ENCODE measurements around the gene SHISA6. TPM values are rescaled to one million over a fixed set of nuclear protein-coding genes. Genes with fewer than 3 reads are reported as not detected.

Gene SHISA6
- total and polyA plus RNA-seq, 2 donors (not counting 1 experiment from before 2014, with no cell fraction given): not detected

- no peaks in the 10 kb centered on the region for H4K20me1 ChIP-seq (ENCODE audit: control insufficient read depth, insufficient read depth, low read length, poor library complexity, severe bottlenecking)
- ChIA-PET POLR2A (no interaction called here), CTCF (no interaction called here)
- no peaks in the 10 kb centered on the region for H3K79me2 ChIP-seq (ENCODE audit: control insufficient read depth, insufficient read depth, low read length)
- peaks cover 7% of the 10 kb centered on the region for H3K9me3 Mint-ChIP-seq (ENCODE audit: insufficient read depth)
- TF ChIP-seq CTCF (IDR thresholded peaks at IDR 0.05) (no peak), EZH2 (IDR thresholded peaks at IDR 0.05; ENCODE audit: borderline replicate concordance, insufficient read depth, low read depth, low read length, poor library complexity, severe bottlenecking) (no peak)
- H3K4me2 ChIP-seq (replicated peaks; ENCODE audit: low read depth, low read length, poor library complexity, severe bottlenecking): no peak overlapping the region
- whole genome bisulfite sequencing (ENCODE audit: insufficient coverage): 71% methylated on average over 1 of the region's 2 CpGs
- no peak overlapping the region for H3K9ac ChIP-seq (ENCODE audit: low read length)
- H3K4me1 Mint-ChIP-seq: no peaks in the 10 kb centered on the region
- no peak overlapping the region for H2AFZ ChIP-seq (ENCODE audit: insufficient read depth, low read depth, low read length, poor library complexity, severe bottlenecking)
- no peak overlapping the region for H3K27ac Mint-ChIP-seq
- no peaks in the 10 kb centered on the region for H3K27me3 ChIP-seq (replicated peaks in 1 of 4; ENCODE audit: control extremely low read depth in 1 of 4, control insufficient read depth in 3 of 4, insufficient read depth in 4 of 4, low read length in 3 of 4)
- ATAC-seq (ENCODE audit: low read depth) (no peak), DNase-seq (no peak)
- no peak overlapping the region for H3K4me3 ChIP-seq (ENCODE audit: control extremely low read depth in 1 of 5, extremely low read depth in 1 of 5, insufficient read depth in 1 of 5, low read depth in 2 of 5, low read length in 4 of 5)
- H3K27me3 Mint-ChIP-seq: no peaks in the 10 kb centered on the region
- H3K36me3 ChIP-seq (replicated peaks in 1 of 2; ENCODE audit: control extremely low read depth in 1 of 2, control insufficient read depth in 1 of 2, extremely low read depth in 1 of 2, insufficient read depth in 2 of 2, low read length in 1 of 2): no peaks in the 10 kb centered on the region
- H3K4me3 Mint-ChIP-seq: no peak overlapping the region
- H3K4me1 ChIP-seq (ENCODE audit: control insufficient read depth in 2 of 2, insufficient read depth in 2 of 2, low read length in 2 of 2): no peaks in the 10 kb centered on the region
- no peak overlapping the region for H3K27ac ChIP-seq (ENCODE audit: low read length in 2 of 2)
- intact Hi-C loops (cut with micrococcal nuclease): no loop called here
- H3K9me3 ChIP-seq (ENCODE audit: control extremely low read depth in 1 of 3, control insufficient read depth in 2 of 3, insufficient read depth in 1 of 3, low read length in 2 of 3): peaks cover 0 to 6% (median 0%) of the 10 kb centered on the region in 3 donors
Observed at GRCh38 chr17:11387610-11388009, 146.6 kb downstream of the SHISA6 start.

GRCh38 chr17:11388054-11388453 lies 147.0 kb downstream of the SHISA6 start:
- Mint-ChIP-seq H3K27ac (no peak overlapping the region), H3K4me3 (no peak overlapping the region), H3K9me3 (ENCODE audit: insufficient read depth) (peaks cover 7% of the 10 kb centered on the region), H3K27me3 (no peaks in the 10 kb centered on the region), H3K4me1 (no peaks in the 10 kb centered on the region)
- ChIA-PET CTCF (no interaction called here), POLR2A (no interaction called here)
- Histone ChIP-seq H3K9ac (ENCODE audit: low read length) (no peak overlapping the region), H3K36me3 (replicated peaks in 1 of 2; ENCODE audit: control extremely low read depth in 1 of 2, control insufficient read depth in 1 of 2, extremely low read depth in 1 of 2, insufficient read depth in 2 of 2, low read length in 1 of 2) (no peaks in the 10 kb centered on the region), H3K4me2 (replicated peaks; ENCODE audit: low read depth, low read length, poor library complexity, severe bottlenecking) (no peak overlapping the region), H3K9me3 (ENCODE audit: control extremely low read depth in 1 of 3, control insufficient read depth in 2 of 3, insufficient read depth in 1 of 3, low read length in 2 of 3) (peaks cover 0 to 8% (median 4%) of the 10 kb centered on the region in 3 donors), H2AFZ (ENCODE audit: insufficient read depth, low read depth, low read length, poor library complexity, severe bottlenecking) (no peak overlapping the region), H4K20me1 (ENCODE audit: control insufficient read depth, insufficient read depth, low read length, poor library complexity, severe bottlenecking) (no peaks in the 10 kb centered on the region), H3K27ac (ENCODE audit: low read length in 2 of 2) (no peak overlapping the region), H3K4me3 (ENCODE audit: control extremely low read depth in 1 of 5, extremely low read depth in 1 of 5, insufficient read depth in 1 of 5, low read depth in 2 of 5, low read length in 4 of 5) (no peak overlapping the region), H3K4me1 (ENCODE audit: control insufficient read depth in 2 of 2, insufficient read depth in 2 of 2, low read length in 2 of 2) (no peaks in the 10 kb centered on the region), H3K27me3 (replicated peaks in 1 of 4; ENCODE audit: control extremely low read depth in 1 of 4, control insufficient read depth in 3 of 4, insufficient read depth in 4 of 4, low read length in 3 of 4) (no peaks in the 10 kb centered on the region), H3K79me2 (ENCODE audit: control insufficient read depth, insufficient read depth, low read length) (no peaks in the 10 kb centered on the region)
- ATAC-seq (ENCODE audit: low read depth) (no peak), DNase-seq (no peak)
- 75% methylated on average over 5 of the region's 6 CpGs for WGBS (ENCODE audit: insufficient coverage)
- intact Hi-C loops (cut with micrococcal nuclease): no loop called here
- TF ChIP-seq CTCF (IDR thresholded peaks at IDR 0.05): no peak
- no peak for TF ChIP-seq EZH2 (IDR thresholded peaks at IDR 0.05; ENCODE audit: borderline replicate concordance, insufficient read depth, low read depth, low read length, poor library complexity, severe bottlenecking)

Measured in B cell (primary cell).